Measurements from ENCODE around the gene KLRF1.

The KLRF1 gene

GRCh38 chr12:9827209-9827888 lies at the start of gene KLRF1:
KLRF1 (plus strand) TSS chr12:9827481; CDS start chr12:9827545, 64 bp downstream.
- no peak for DNase-seq

- no peak for DNase-seq
Measured at GRCh38 chr12:9779209-9779608, 48.1 kb upstream of the KLRF1 start.

GRCh38 chr12:9781360-9781759 lies 45.9 kb upstream of the KLRF1 start:
- no peak for DNase-seq

- DNase-seq = no peak
Measured at GRCh38 chr12:9782547-9783382, 44.5 kb upstream of the KLRF1 start.

- no peak for DNase-seq
Measured at GRCh38 chr12:9784326-9784725, 43.0 kb upstream of the KLRF1 start.

GRCh38 chr12:9784816-9785215 lies 42.5 kb upstream of the KLRF1 start:
- no peak for DNase-seq

DNA sequence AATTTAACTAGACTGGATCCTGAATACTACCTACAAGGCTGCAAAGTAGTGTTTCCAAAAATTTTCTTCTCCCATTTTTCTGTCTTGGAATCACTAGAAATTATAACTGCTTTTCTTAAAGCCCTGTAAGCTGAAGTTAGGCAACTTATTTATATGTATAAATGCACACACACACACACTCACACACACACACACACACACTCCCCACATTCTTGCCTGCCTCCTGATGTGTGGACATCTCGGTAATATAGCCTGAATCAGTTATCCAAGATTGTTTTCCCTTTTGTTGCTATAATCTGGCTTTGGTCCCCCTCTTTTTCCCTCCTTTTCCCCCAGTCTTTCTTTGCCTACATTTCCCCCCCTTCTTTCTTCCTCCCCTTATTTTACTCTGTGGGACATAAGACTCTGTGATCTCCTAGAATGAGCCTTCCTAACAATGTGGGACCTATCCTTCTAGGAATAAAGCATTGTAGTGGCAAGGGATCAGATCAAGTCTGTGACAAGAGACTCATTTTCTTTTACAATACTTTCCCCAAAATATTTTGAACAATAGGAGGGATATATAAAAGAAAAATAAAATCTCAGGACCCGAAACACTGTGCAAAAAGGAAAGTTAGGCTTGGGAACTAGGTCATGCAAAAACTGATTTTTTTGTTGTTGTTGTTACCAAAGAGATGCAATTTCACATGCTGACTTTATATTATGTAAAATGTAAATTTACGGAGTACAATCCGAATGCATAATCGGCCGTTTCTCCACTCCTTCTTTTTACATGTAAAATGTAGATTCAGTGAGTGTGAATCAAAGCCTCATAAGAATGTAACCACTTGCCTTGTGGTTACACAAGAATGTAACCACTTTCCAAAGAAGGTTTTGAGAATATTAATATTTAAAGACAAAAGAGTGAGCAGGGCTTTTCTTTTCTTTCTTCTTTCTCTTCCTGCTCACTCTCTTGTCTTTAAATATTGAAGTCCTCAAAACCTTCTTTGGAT lies 40.3 kb upstream of the KLRF1 start:
- no peak for DNase-seq

- no peak for DNase-seq
Measured at GRCh38 chr12:9792185-9792900, 34.9 kb upstream of the KLRF1 start.

GRCh38 chr12:9792961-9793617 lies 34.2 kb upstream of the KLRF1 start:
- DNase-seq = no peak

DNA sequence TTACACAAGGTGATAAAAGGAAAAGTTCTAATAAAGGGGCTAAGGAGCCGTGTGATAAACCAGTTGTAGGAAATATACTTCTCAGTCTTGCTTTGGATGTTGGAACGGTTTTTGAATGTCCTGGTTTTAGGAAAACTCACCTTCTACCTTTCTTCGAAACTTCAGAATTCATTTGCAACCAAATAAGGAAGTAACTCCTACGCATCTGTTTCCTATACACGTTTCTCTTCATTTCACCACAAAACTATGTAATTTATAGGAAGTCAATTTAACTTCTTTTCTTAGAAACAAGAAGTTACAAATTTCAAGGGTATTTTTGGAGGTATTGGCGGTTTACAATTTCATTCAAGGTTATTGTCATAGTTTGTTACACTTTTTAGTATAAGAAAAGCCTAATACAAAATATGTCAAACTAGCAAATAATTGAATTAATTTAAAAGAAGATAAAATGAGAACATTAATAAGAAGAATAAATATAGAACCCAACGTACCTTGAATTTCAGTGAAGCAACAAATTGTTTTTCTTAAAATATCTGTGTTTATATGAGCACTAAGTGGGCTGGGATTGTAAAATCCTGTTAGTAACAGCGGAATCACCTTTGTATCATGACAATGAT lies 33.4 kb upstream of the KLRF1 start:
- no peak for DNase-seq

- no peak for DNase-seq
Measured at GRCh38 chr12:9794484-9795093, 32.7 kb upstream of the KLRF1 start.

DNA sequence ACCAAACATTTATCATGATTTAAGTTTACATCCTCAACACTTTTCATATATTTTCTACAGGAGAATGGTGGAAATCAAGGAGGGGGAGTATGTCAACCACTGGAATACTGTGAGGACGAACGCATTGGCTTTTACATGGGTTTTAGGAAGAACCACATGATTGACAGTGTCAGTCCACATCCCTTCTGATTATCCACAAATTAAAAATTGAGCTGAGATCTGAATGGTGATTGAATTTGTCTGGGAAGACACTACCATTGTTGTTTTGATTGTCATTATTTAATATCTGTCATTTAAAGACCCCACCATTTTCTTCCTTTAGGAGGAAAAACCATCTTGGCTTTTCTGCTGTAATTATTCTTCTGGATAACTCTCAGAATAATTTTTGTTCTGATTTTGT lies 31.3 kb upstream of the KLRF1 start:
- DNase-seq = no peak

- DNase-seq = peak in 1 of 2 donors; percentile 29
Measured at GRCh38 chr12:9796346-9796745, 30.9 kb upstream of the KLRF1 start.

DNA sequence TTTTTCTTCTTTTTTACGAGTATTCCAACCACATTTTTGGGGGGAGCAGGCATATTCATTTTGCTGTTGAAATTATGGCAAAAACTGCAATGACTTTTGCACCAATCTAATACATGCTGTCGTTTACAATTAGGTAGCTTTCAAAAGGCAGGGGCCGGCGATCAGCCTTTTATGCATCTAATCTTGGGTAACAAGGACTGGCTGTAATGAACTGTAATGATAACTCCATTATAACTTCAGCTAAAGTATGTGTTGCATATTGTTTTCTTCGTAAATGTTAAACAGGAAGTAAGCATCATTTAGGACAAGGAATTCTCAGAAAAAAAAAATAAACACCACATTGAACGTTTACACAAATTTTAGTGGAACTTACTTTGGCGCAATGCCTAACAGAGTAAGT lies 30.3 kb upstream of the KLRF1 start:
- no peak for DNase-seq

DNA sequence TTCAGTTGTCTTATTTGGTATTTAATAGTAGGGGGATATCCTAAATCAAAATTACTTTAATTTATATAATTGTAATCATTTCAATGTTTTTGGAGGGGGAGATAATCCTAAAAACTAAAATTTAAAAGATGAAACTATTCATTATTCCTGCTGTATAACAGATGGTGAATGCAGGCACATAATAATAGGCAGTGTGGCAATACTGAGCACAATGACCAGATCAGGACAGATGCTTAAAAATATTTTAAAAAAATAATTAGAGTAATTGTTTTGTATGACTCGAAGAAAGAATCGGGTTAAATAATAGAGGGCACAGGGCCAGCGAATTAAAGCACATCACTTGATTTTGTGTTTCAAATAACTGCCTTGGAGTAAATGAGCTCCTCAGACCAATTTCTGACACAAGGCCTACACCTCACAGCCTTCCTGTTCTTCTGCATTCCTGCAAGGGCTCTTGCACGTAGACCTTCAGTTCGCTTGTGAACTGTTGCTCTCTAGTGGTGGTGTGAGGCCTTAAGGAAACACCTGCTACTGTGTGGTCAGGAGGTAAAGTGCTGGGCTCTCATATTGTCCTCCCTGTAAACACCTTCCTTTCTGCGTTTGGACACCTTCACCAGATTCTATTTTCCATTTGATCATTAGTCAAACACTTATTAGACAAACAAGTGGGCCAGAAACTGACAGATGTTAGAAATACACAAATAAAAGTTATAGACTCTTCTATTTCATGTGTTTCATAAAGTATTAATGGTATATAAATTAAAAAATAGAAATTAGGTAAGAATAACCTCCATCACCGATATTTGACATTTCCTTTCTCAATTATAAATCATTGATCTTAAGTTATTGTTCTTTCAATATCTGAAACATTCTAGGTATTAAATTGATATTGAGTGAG lies 29.3 kb upstream of the KLRF1 start:
- peak; percentile 70 to 71 for DNase-seq

GRCh38 chr12:9799961-9800360 lies 27.3 kb upstream of the KLRF1 start:
- no peak for DNase-seq

DNA sequence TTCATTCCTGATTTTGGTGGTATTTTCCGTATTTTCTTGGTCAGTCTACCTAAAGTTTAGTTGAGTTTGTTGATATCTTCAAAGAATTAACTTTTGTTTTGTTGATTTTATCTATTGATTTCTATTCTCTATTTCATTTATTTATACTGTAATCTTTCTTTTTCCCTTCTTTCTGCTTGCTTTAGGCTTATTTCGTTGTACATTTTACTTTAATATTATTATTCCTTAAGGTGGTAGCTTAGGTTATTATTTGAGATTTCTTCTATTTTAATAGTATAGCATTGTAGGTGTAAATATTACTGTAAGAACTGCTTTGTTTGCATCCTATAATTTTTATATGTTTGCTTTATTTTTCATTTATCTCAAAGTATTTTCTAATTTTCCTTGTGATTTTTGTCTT lies 21.4 kb upstream of the KLRF1 start:
- no peak for DNase-seq

DNA sequence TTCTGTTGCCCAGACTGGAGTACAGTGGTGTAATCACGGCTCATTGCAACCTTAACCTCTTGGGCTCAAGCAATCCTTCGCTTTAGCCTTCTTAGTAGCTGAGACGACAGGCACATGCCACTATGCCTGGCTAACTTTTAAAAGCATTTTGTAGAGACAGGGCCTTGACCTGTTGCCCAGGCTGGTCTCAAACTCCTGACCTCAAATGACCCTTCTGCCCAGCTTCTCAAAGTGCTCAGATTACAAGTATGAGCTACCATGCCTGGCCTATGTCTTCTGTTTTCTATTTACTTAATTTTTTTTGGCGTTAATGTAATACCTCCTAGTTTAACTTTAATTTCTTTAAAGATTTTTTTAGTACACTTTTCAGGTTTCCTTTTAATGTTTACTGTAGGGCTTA lies 20.6 kb upstream of the KLRF1 start:
- no peak for DNase-seq

DNA sequence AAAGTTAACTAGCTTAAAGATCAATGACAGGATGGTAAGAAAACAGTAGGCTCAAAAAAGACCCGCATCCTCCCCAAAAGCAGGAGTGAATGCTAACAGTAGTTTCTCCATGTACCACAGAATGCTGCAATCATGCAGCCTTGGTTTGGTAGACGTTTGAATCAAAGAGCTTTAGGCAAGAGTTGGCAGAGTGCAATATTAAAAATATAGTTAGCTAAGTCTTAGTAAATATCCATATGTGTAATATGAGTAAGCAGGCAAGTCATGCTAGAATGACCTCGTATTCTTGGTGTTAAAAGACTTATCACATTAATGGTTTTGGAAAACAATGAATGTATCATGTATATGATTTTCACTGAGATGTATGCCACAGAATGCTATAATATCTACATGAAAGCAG lies 18.8 kb upstream of the KLRF1 start:
- DNase-seq = no peak

- DNase-seq = no peak
Measured at GRCh38 chr12:9809338-9809737, 17.9 kb upstream of the KLRF1 start.
